ENCODE data around the gene SF1.

GRCh38 chr11:64827451-64827839 lies 49.1 kb upstream of the SF1 start:
- TF ChIP-seq REST (IDR thresholded peaks at IDR 0.05; ENCODE audit: low read depth, low read length) (no peak), CTCF (IDR thresholded peaks at IDR 0.05) (no peak), NFIC (IDR thresholded peaks at IDR 0.05; ENCODE audit: borderline replicate concordance) (no peak), POLR2AphosphoS5 (IDR thresholded peaks at IDR 0.05; ENCODE audit: low read depth, low read length) (no peak), RFX5 (IDR thresholded peaks at IDR 0.05; ENCODE audit: low read length) (no peak), RAD21 (IDR thresholded peaks at IDR 0.05; ENCODE audit: low read length) (no peak), SIN3A (IDR thresholded peaks at IDR 0.05; ENCODE audit: borderline replicate concordance, low read depth, low read length) (no peak), MAX (IDR thresholded peaks at IDR 0.05; ENCODE audit: low read depth) (no peak), TEAD4 (IDR thresholded peaks at IDR 0.05; ENCODE audit: borderline replicate concordance, insufficient read depth) (no peak), USF2 (IDR thresholded peaks at IDR 0.05; ENCODE audit: borderline replicate concordance, low read depth, low read length) (no peak)

Measured in SK-N-SH (cell line).